ENCODE data around the gene DAB1. TPM values are rescaled to one million over a fixed set of nuclear protein-coding genes. Genes with fewer than 3 reads are reported as not detected.

Gene DAB1
- 10 to 100 TPM in 3 of 4 donors, 1 to 10 TPM in 1; 3.0 to 77.0 (median 24.3) TPM for polyA plus RNA-seq
- long read RNA-seq, donor 1, result 0 reads
- long read RNA-seq, donor 2, result 0 reads
- long read RNA-seq, donor 3, partial matches to known transcripts, result 0 of 10 reads
- long read RNA-seq, donor 3, other reads (novel, unspliced or antisense), result 9 of 10 reads
- long read RNA-seq, donor 4, result 0 reads
- long read RNA-seq, donor 5, partial matches to known transcripts, result 6 of 15 reads
- long read RNA-seq, donor 5, other reads (novel, unspliced or antisense), result 9 of 15 reads
- long read RNA-seq, donor 6, partial matches to known transcripts, result 0 of 5 reads
- long read RNA-seq, donor 6, other reads (novel, unspliced or antisense), result 5 of 5 reads
- long read RNA-seq, donor 7, result 0 reads
- long read RNA-seq, donor 8, result 0 reads
- long read RNA-seq, donor 9, partial matches to known transcripts, result 0 of 8 reads
- long read RNA-seq, donor 9, other reads (novel, unspliced or antisense), result 8 of 8 reads
- long read RNA-seq, donor 10, partial matches to known transcripts, result 0 of 12 reads
- long read RNA-seq, donor 10, other reads (novel, unspliced or antisense), result 12 of 12 reads

- WGBS, 3 donors, result 0 to 4% (median 1%) methylated on average over 5 to 64 of the region's 64 CpGs
- Histone ChIP-seq H3K27me3 (ENCODE audit: control insufficient read depth in 3 of 3, insufficient read depth in 3 of 3, low read length in 3 of 3) (peaks cover 6 to 49% (median 19%) of the 10 kb centered on the region in 3 donors), H3K9me3 (ENCODE audit: control insufficient read depth in 2 of 2, insufficient read depth in 1 of 2, low read depth in 1 of 2, low read length in 1 of 2) (no peaks in the 10 kb centered on the region), H3K4me3 (ENCODE audit: low read depth in 1 of 3, low read length in 3 of 3) (peak within 1 kb of the TSS in 2 of 3 donors; percentile 33 to 45), H3K4me1 (ENCODE audit: control insufficient read depth in 3 of 3, insufficient read depth in 2 of 3, low read depth in 1 of 3, low read length in 2 of 3) (peaks cover 0 to 6% (median 0%) of the 10 kb centered on the region in 3 donors), H3K36me3 (ENCODE audit: control insufficient read depth in 3 of 3, insufficient read depth in 2 of 3, low read depth in 1 of 3, low read length in 3 of 3) (no peaks in the 10 kb centered on the region), H3K27ac (ENCODE audit: low read depth in 1 of 3, low read length in 2 of 3) (no peak within 1 kb of the TSS)
- FAIRE-seq, result no peak
- DNase-seq, result peak in 1 of 2 donors; percentile 51
Observed at GRCh38 chr1:57423656-57424211, at the start of gene DAB1. Gene DAB1, minus strand, starts transcription at chr1:57424060. Its CDS starts 133,030 bp downstream, at chr1:57291030.

- H3K4me1 ChIP-seq (ENCODE audit: control insufficient read depth in 3 of 3, insufficient read depth in 2 of 3, low read depth in 1 of 3, low read length in 2 of 3), result no peaks in the 10 kb centered on the region
- FAIRE-seq (no peak), DNase-seq (no peak)
- 83 to 92% (median 92%) methylated on average over 5 of the region's 5 CpGs for WGBS, 3 donors
- H3K27ac ChIP-seq (ENCODE audit: low read depth in 1 of 3, low read length in 2 of 3), result no peak overlapping the region
- H3K9me3 ChIP-seq (ENCODE audit: control insufficient read depth in 2 of 2, insufficient read depth in 1 of 2, low read depth in 1 of 2, low read length in 1 of 2), result no peaks in the 10 kb centered on the region
- H3K27me3 ChIP-seq (ENCODE audit: control insufficient read depth in 3 of 3, insufficient read depth in 3 of 3, low read length in 3 of 3), result no peaks in the 10 kb centered on the region
- no peak overlapping the region for H3K4me3 ChIP-seq (ENCODE audit: low read depth in 1 of 3, low read length in 3 of 3)
- no peaks in the 10 kb centered on the region for H3K36me3 ChIP-seq (ENCODE audit: control insufficient read depth in 3 of 3, insufficient read depth in 2 of 3, low read depth in 1 of 3, low read length in 3 of 3)
Observed at GRCh38 chr1:57473448-57473847, 49.6 kb upstream of the DAB1 start.

GRCh38 chr1:57471995-57472394 is 48.1 kb upstream of the DAB1 start:
- no peak for FAIRE-seq
- H3K9me3 ChIP-seq (ENCODE audit: control insufficient read depth in 2 of 2, insufficient read depth in 1 of 2, low read depth in 1 of 2, low read length in 1 of 2), result no peaks in the 10 kb centered on the region
- H3K36me3 ChIP-seq (ENCODE audit: control insufficient read depth in 3 of 3, insufficient read depth in 2 of 3, low read depth in 1 of 3, low read length in 3 of 3), result no peaks in the 10 kb centered on the region
- no peak overlapping the region for H3K4me3 ChIP-seq (ENCODE audit: low read depth in 1 of 3, low read length in 3 of 3)
- no peaks in the 10 kb centered on the region for H3K27me3 ChIP-seq (ENCODE audit: control insufficient read depth in 3 of 3, insufficient read depth in 3 of 3, low read length in 3 of 3)
- DNase-seq, result no peak
- H3K4me1 ChIP-seq (ENCODE audit: control insufficient read depth in 3 of 3, insufficient read depth in 2 of 3, low read depth in 1 of 3, low read length in 2 of 3), result no peaks in the 10 kb centered on the region
- WGBS, 3 donors, result 74 to 87% (median 81%) methylated on average over 2 of the region's 2 CpGs
- no peak overlapping the region for H3K27ac ChIP-seq (ENCODE audit: low read depth in 1 of 3, low read length in 2 of 3)

GRCh38 chr1:57470036-57470435 is 46.2 kb upstream of the DAB1 start:
- H3K36me3 ChIP-seq (ENCODE audit: control insufficient read depth in 3 of 3, insufficient read depth in 2 of 3, low read depth in 1 of 3, low read length in 3 of 3), result no peaks in the 10 kb centered on the region
- peak in 1 of 2 donors; percentile 4 for DNase-seq
- H3K27me3 ChIP-seq (ENCODE audit: control insufficient read depth in 3 of 3, insufficient read depth in 3 of 3, low read length in 3 of 3), result no peaks in the 10 kb centered on the region
- H3K27ac ChIP-seq (ENCODE audit: low read depth in 1 of 3, low read length in 2 of 3), result no peak overlapping the region
- no peak for FAIRE-seq
- WGBS, 3 donors, result 24 to 52% (median 37%) methylated on average over 1 of the region's 1 CpG
- H3K9me3 ChIP-seq (ENCODE audit: control insufficient read depth in 2 of 2, insufficient read depth in 1 of 2, low read depth in 1 of 2, low read length in 1 of 2), result no peaks in the 10 kb centered on the region
- no peaks in the 10 kb centered on the region for H3K4me1 ChIP-seq (ENCODE audit: control insufficient read depth in 3 of 3, insufficient read depth in 2 of 3, low read depth in 1 of 3, low read length in 2 of 3)
- no peak overlapping the region for H3K4me3 ChIP-seq (ENCODE audit: low read depth in 1 of 3, low read length in 3 of 3)

- 61 to 69% (median 67%) methylated on average over 2 of the region's 2 CpGs for WGBS, 3 donors
- Histone ChIP-seq H3K4me3 (ENCODE audit: low read depth in 1 of 3, low read length in 3 of 3) (no peak overlapping the region), H3K27ac (ENCODE audit: low read depth in 1 of 3, low read length in 2 of 3) (no peak overlapping the region), H3K27me3 (ENCODE audit: control insufficient read depth in 3 of 3, insufficient read depth in 3 of 3, low read length in 3 of 3) (no peaks in the 10 kb centered on the region), H3K4me1 (ENCODE audit: control insufficient read depth in 3 of 3, insufficient read depth in 2 of 3, low read depth in 1 of 3, low read length in 2 of 3) (no peaks in the 10 kb centered on the region), H3K36me3 (ENCODE audit: control insufficient read depth in 3 of 3, insufficient read depth in 2 of 3, low read depth in 1 of 3, low read length in 3 of 3) (no peaks in the 10 kb centered on the region), H3K9me3 (ENCODE audit: control insufficient read depth in 2 of 2, insufficient read depth in 1 of 2, low read depth in 1 of 2, low read length in 1 of 2) (no peaks in the 10 kb centered on the region)
- FAIRE-seq (no peak), DNase-seq (no peak)
Observed at GRCh38 chr1:57468641-57469523, 45.0 kb upstream of the DAB1 start.

- FAIRE-seq (no peak), DNase-seq (no peak)
- no peak overlapping the region for H3K27ac ChIP-seq (ENCODE audit: low read depth in 1 of 3, low read length in 2 of 3)
- no peaks in the 10 kb centered on the region for H3K9me3 ChIP-seq (ENCODE audit: control insufficient read depth in 2 of 2, insufficient read depth in 1 of 2, low read depth in 1 of 2, low read length in 1 of 2)
- no peaks in the 10 kb centered on the region for H3K27me3 ChIP-seq (ENCODE audit: control insufficient read depth in 3 of 3, insufficient read depth in 3 of 3, low read length in 3 of 3)
- no peaks in the 10 kb centered on the region for H3K4me1 ChIP-seq (ENCODE audit: control insufficient read depth in 3 of 3, insufficient read depth in 2 of 3, low read depth in 1 of 3, low read length in 2 of 3)
- H3K4me3 ChIP-seq (ENCODE audit: low read depth in 1 of 3, low read length in 3 of 3), result no peak overlapping the region
- H3K36me3 ChIP-seq (ENCODE audit: control insufficient read depth in 3 of 3, insufficient read depth in 2 of 3, low read depth in 1 of 3, low read length in 3 of 3), result no peaks in the 10 kb centered on the region
- WGBS, 3 donors, result 64 to 82% (median 67%) methylated on average over 1 of the region's 1 CpG
Observed at GRCh38 chr1:57467830-57468229, 44.0 kb upstream of the DAB1 start.

GRCh38 chr1:57464756-57465155 is 40.9 kb upstream of the DAB1 start:
- no peaks in the 10 kb centered on the region for H3K36me3 ChIP-seq (ENCODE audit: control insufficient read depth in 3 of 3, insufficient read depth in 2 of 3, low read depth in 1 of 3, low read length in 3 of 3)
- no peak overlapping the region for H3K4me3 ChIP-seq (ENCODE audit: low read depth in 1 of 3, low read length in 3 of 3)
- no peaks in the 10 kb centered on the region for H3K27me3 ChIP-seq (ENCODE audit: control insufficient read depth in 3 of 3, insufficient read depth in 3 of 3, low read length in 3 of 3)
- H3K4me1 ChIP-seq (ENCODE audit: control insufficient read depth in 3 of 3, insufficient read depth in 2 of 3, low read depth in 1 of 3, low read length in 2 of 3), result no peaks in the 10 kb centered on the region
- FAIRE-seq, result no peak
- DNase-seq, result peak; percentile 3 to 12
- 5 to 29% (median 15%) methylated on average over 3 of the region's 3 CpGs for WGBS, 3 donors
- no peaks in the 10 kb centered on the region for H3K9me3 ChIP-seq (ENCODE audit: control insufficient read depth in 2 of 2, insufficient read depth in 1 of 2, low read depth in 1 of 2, low read length in 1 of 2)
- no peak overlapping the region for H3K27ac ChIP-seq (ENCODE audit: low read depth in 1 of 3, low read length in 2 of 3)

GRCh38 chr1:57463343-57463742 is 39.5 kb upstream of the DAB1 start:
- no peaks in the 10 kb centered on the region for H3K27me3 ChIP-seq (ENCODE audit: control insufficient read depth in 3 of 3, insufficient read depth in 3 of 3, low read length in 3 of 3)
- no peaks in the 10 kb centered on the region for H3K36me3 ChIP-seq (ENCODE audit: control insufficient read depth in 3 of 3, insufficient read depth in 2 of 3, low read depth in 1 of 3, low read length in 3 of 3)
- no peak overlapping the region for H3K27ac ChIP-seq (ENCODE audit: low read depth in 1 of 3, low read length in 2 of 3)
- no peak overlapping the region for H3K4me3 ChIP-seq (ENCODE audit: low read depth in 1 of 3, low read length in 3 of 3)
- H3K9me3 ChIP-seq (ENCODE audit: control insufficient read depth in 2 of 2, insufficient read depth in 1 of 2, low read depth in 1 of 2, low read length in 1 of 2), result no peaks in the 10 kb centered on the region
- DNase-seq (no peak), FAIRE-seq (no peak)
- H3K4me1 ChIP-seq (ENCODE audit: control insufficient read depth in 3 of 3, insufficient read depth in 2 of 3, low read depth in 1 of 3, low read length in 2 of 3), result no peaks in the 10 kb centered on the region
- 61 to 89% (median 66%) methylated on average over 3 of the region's 3 CpGs for WGBS, 3 donors

Data from small intestine (tissue), 16 donors.